ENCODE results near the gene HSF2BP.
"Not testable (repeated sequence)": the region's sequence is repeated elsewhere in the genome, so short reads cannot be mapped to it uniquely, and the experiment has no call there.

The HSF2BP gene

GRCh38 chr21:43687566-43688399 is 28.5 kb upstream of the HSF2BP start:
- no peak for DNase-seq (ENCODE audit: low read depth in 3 of 3, low spot score in 1 of 3)

GRCh38 chr21:43686811-43687565 is 27.7 kb upstream of the HSF2BP start:
- no peak for DNase-seq (ENCODE audit: low read depth in 3 of 3, low spot score in 1 of 3)

- DNase-seq (ENCODE audit: low read depth in 3 of 3, low spot score in 1 of 3), result no peak
Observed at GRCh38 chr21:43684424-43684823, 25.1 kb upstream of the HSF2BP start.

- DNase-seq (ENCODE audit: low read depth in 3 of 3, low spot score in 1 of 3), result no peak
Observed at GRCh38 chr21:43681650-43682049, 22.4 kb upstream of the HSF2BP start.

GRCh38 chr21:43680421-43680820 is 21.1 kb upstream of the HSF2BP start:
- not testable (repeated sequence) for DNase-seq (ENCODE audit: low read depth in 3 of 3, low spot score in 1 of 3)

GRCh38 chr21:43679951-43680350 is 20.7 kb upstream of the HSF2BP start:
- no peak for DNase-seq (ENCODE audit: low read depth in 3 of 3, low spot score in 1 of 3)

GRCh38 chr21:43676391-43676790 is 17.1 kb upstream of the HSF2BP start:
- DNase-seq (ENCODE audit: low read depth in 3 of 3, low spot score in 1 of 3), result no peak

- no peak for DNase-seq (ENCODE audit: low read depth in 3 of 3, low spot score in 1 of 3)
Observed at GRCh38 chr21:43675871-43676270, 16.6 kb upstream of the HSF2BP start.

GRCh38 chr21:43669828-43670605 is 10.7 kb upstream of the HSF2BP start:
- no peak for DNase-seq (ENCODE audit: low read depth in 3 of 3, low spot score in 1 of 3)

GRCh38 chr21:43667191-43667904 is 8.1 kb upstream of the HSF2BP start:
- no peak for DNase-seq (ENCODE audit: low read depth in 3 of 3, low spot score in 1 of 3)

- no peak for DNase-seq (ENCODE audit: low read depth in 3 of 3, low spot score in 1 of 3)
Observed at GRCh38 chr21:43665879-43666278, 6.6 kb upstream of the HSF2BP start.

- DNase-seq (ENCODE audit: low read depth in 3 of 3, low spot score in 1 of 3), result no peak
Observed at GRCh38 chr21:43664358-43664757, 5.1 kb upstream of the HSF2BP start.

- no peak for DNase-seq (ENCODE audit: low read depth in 3 of 3, low spot score in 1 of 3)
Observed at GRCh38 chr21:43663033-43663432, 3.7 kb upstream of the HSF2BP start.

- no peak for DNase-seq (ENCODE audit: low read depth in 3 of 3, low spot score in 1 of 3)
Observed at GRCh38 chr21:43662286-43662685, 3.0 kb upstream of the HSF2BP start.

- DNase-seq (ENCODE audit: low read depth in 3 of 3, low spot score in 1 of 3), result no peak
Observed at GRCh38 chr21:43658769-43659135, 536 bp downstream of the HSF2BP start.

GRCh38 chr21:43658088-43658741 is 1.1 kb downstream of the HSF2BP start:
- no peak for DNase-seq (ENCODE audit: low read depth in 3 of 3, low spot score in 1 of 3)

GRCh38 chr21:43657355-43658087 is 1.8 kb downstream of the HSF2BP start:
- DNase-seq (ENCODE audit: low read depth in 3 of 3, low spot score in 1 of 3), result no peak

- no peak for DNase-seq (ENCODE audit: low read depth in 3 of 3, low spot score in 1 of 3)
Observed at GRCh38 chr21:43654806-43655489, 4.3 kb downstream of the HSF2BP start.

- DNase-seq (ENCODE audit: low read depth in 3 of 3, low spot score in 1 of 3), result no peak
Observed at GRCh38 chr21:43653626-43654025, 5.7 kb downstream of the HSF2BP start.
